Liver (tissue), 3 donors: Measurements from ENCODE around the gene SHC2.

ENCODE experiments used
- RAD21 ChIP-seq, 2 donors: IDR thresholded peaks; 2 replicates each; pipeline ENCODE4 v1.6.1; 2016; ENCODE audit warnings: antibody characterized with exemption in 2 of 2, mild to moderate bottlenecking in 2 of 2
- TF ChIP-seq, protein P1 (sequence below): fragments of 150-350 bp; IDR thresholded peaks from 2 replicates; pipeline ENCODE4 v1.5.1; 2017; ENCODE audit warnings: improper control_type of control experiment, low read depth, low read length; ENCODE audit not compliant: missing input control
- donor health status: healthy.
- donor health status: healthy.

DNA sequence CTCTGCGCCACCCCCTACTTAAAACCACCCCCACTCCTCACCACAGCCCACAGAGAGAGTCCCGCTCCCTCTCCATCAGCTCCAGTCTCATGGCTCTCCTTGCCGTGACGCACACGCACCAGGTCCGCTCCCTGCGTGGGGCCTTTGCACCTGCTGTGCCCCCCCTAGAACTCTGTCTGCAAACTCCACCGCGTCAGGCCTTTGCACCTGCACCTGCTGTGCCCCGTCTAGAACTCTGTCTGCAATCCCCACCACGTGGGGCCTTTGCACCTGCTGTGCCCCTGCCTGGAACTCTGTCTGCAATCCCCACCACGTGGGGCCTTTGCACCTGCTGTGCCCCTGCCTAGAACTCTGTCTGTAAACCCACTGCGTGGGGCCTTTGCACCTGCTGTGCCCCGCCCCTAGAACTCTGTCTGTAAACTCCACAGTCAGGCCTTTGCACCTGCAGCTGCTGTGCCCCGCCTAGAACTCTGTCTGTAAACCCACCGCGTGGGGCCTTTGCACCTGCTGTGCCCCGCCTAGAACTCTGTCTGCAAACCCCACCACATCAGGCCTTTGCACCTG lies 4.2 kb downstream of the SHC2 start:
- TF ChIP-seq RAD21 (IDR thresholded peaks at IDR 0.05), result no peak
- TF ChIP-seq, protein P1, sequence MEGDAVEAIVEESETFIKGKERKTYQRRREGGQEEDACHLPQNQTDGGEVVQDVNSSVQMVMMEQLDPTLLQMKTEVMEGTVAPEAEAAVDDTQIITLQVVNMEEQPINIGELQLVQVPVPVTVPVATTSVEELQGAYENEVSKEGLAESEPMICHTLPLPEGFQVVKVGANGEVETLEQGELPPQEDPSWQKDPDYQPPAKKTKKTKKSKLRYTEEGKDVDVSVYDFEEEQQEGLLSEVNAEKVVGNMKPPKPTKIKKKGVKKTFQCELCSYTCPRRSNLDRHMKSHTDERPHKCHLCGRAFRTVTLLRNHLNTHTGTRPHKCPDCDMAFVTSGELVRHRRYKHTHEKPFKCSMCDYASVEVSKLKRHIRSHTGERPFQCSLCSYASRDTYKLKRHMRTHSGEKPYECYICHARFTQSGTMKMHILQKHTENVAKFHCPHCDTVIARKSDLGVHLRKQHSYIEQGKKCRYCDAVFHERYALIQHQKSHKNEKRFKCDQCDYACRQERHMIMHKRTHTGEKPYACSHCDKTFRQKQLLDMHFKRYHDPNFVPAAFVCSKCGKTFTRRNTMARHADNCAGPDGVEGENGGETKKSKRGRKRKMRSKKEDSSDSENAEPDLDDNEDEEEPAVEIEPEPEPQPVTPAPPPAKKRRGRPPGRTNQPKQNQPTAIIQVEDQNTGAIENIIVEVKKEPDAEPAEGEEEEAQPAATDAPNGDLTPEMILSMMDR, result no peak
